K562 (cell line): ENCODE data around the gene SYS1. TPM values are rescaled to one million over a fixed set of nuclear protein-coding genes. Genes with fewer than 3 reads are reported as not detected.

Source experiments
- ASH1L ChIP-seq: fragments of 450-650 bp; IDR thresholded peaks from 2 replicates; pipeline ENCODE4 v1.6.1; 2018; ENCODE audit warnings: borderline replicate concordance, mild to moderate bottlenecking, low read depth; ENCODE audit not compliant: partially characterized antibody
- ATF1 ChIP-seq, 2 experiments: fragments of 450-650 bp in 1 of 2; IDR thresholded peaks; 2 replicates each; pipeline ENCODE4 v1.6.1; 2016; ENCODE audit warnings: missing compliant biosample characterization in 1 of 2, missing genetic modification characterization in 1 of 2
- BRD9 ChIP-seq: fragments of 450-650 bp; IDR thresholded peaks from 2 replicates; pipeline ENCODE4 v1.6.1; 2018; ENCODE audit warnings: low read depth; ENCODE audit not compliant: partially characterized antibody
- CBX1 ChIP-seq: sonication (generic); IDR thresholded peaks from 2 replicates; pipeline ENCODE4 v1.6.1; 2016; ENCODE audit warnings: antibody characterized with exemption, low read depth, mild to moderate bottlenecking
- CREB1 ChIP-seq, 2 experiments: sonication (generic) in 1 of 2; formaldehyde crosslinking in 1 of 2; IDR thresholded peaks; 2 replicates each; pipeline versions ENCODE4 v1.6.1 to v1.8.0; 2012 to 2022; ENCODE audit warnings: inconsistent platforms in 1 of 2, mild to moderate bottlenecking in 1 of 2, missing genetic modification reagents in 1 of 2, moderate library complexity in 1 of 2
- DPF2 ChIP-seq: fragments of 450-650 bp; IDR thresholded peaks from 2 replicates; pipeline ENCODE4 v1.6.1; 2016
- EHMT2 ChIP-seq: fragments of 450-650 bp; IDR thresholded peaks from 2 replicates; pipeline ENCODE4 v1.6.1; 2018; ENCODE audit warnings: antibody characterized with exemption
- HOXB6 ChIP-seq: fragments of 250-450 bp; sonication (Bioruptor Pico); IDR thresholded peaks from 2 replicates; pipeline ENCODE4 v1.5.1; 2022; ENCODE audit warnings: mild to moderate bottlenecking, borderline replicate concordance
- JUN ChIP-seq, 2 experiments: sonication (generic) in 1 of 2; formaldehyde crosslinking in 1 of 2; IDR thresholded peaks; 2 replicates each; pipeline versions ENCODE4 v1.6.1 to v1.8.0; 2012 to 2022; ENCODE audit warnings: borderline replicate concordance in 2 of 2, mild to moderate bottlenecking in 2 of 2, improper control_type of control experiment in 1 of 2, low read depth in 1 of 2, low read length in 1 of 2, missing genetic modification reagents in 1 of 2
- KHSRP ChIP-seq: fragments of 450-650 bp; IDR thresholded peaks from 2 replicates; pipeline ENCODE4 v1.6.1; 2017
- MNT ChIP-seq, 2 experiments: fragments of 450-650 bp; conservative IDR thresholded peaks; 2 replicates each; pipeline ENCODE4 v1.6.1; 2017; ENCODE audit warnings: mild to moderate bottlenecking in 2 of 2, moderate library complexity in 2 of 2
- RBBP5 ChIP-seq: fragments of 200-600 bp; sonication (generic); IDR thresholded peaks from 2 replicates; pipeline ENCODE4 v1.6.1; 2012; ENCODE audit warnings: borderline replicate concordance, mild to moderate bottlenecking, low read length, control low read depth, inconsistent platforms; ENCODE audit not compliant: insufficient read depth, poor library complexity, severe bottlenecking
- SMAD4 ChIP-seq: fragments of 250-450 bp; sonication (Bioruptor Pico); conservative IDR thresholded peaks from 2 replicates; pipeline ENCODE4 v1.8.0; 2021; ENCODE audit warnings: inconsistent platforms, mild to moderate bottlenecking, moderate library complexity
- SMARCB1 ChIP-seq: IDR thresholded peaks from 2 replicates; pipeline ENCODE4 v1.6.1; 2011; ENCODE audit warnings: improper control_type of control experiment, low read depth; ENCODE audit not compliant: insufficient read length
- TAF9B ChIP-seq: fragments of 450-650 bp; IDR thresholded peaks from 2 replicates; pipeline ENCODE4 v1.6.1; 2018; ENCODE audit warnings: mild to moderate bottlenecking; ENCODE audit not compliant: partially characterized antibody
- TFAP4 ChIP-seq: sonication (generic); formaldehyde crosslinking; IDR thresholded peaks from 2 replicates; pipeline ENCODE4 v1.8.0; 2022; ENCODE audit warnings: missing genetic modification reagents, mild to moderate bottlenecking, moderate library complexity, borderline replicate concordance
- TOE1 ChIP-seq, 2 experiments: fragments of 450-650 bp in 1 of 2; sonication (generic) in 1 of 2; formaldehyde crosslinking in 1 of 2; IDR thresholded peaks; 2 replicates each; pipeline versions ENCODE4 v1.7.1 to v1.8.0; 2016 to 2022; ENCODE audit warnings: borderline replicate concordance in 2 of 2, mild to moderate bottlenecking in 2 of 2, antibody characterized with exemption in 1 of 2, inconsistent platforms in 1 of 2, low read depth in 1 of 2, missing genetic modification reagents in 1 of 2, moderate library complexity in 1 of 2
- ZNF146 ChIP-seq: IDR thresholded peaks from one replicate; pipeline ENCODE4 v1.6.1; 2018; ENCODE audit warnings: missing compliant biosample characterization; ENCODE audit not compliant: unreplicated experiment
- ZNF263 ChIP-seq: sonication (generic); formaldehyde crosslinking; IDR thresholded peaks from 2 replicates; pipeline ENCODE4 v1.8.0; 2022; ENCODE audit warnings: mild to moderate bottlenecking, missing genetic modification reagents, borderline replicate concordance
- ZNF707 ChIP-seq: fragments of 250-450 bp; sonication (Bioruptor Pico); conservative IDR thresholded peaks from 2 replicates; pipeline ENCODE4 v1.8.0; 2022; ENCODE audit warnings: inconsistent platforms, mild to moderate bottlenecking, moderate library complexity
- polyA plus RNA-seq, 8 experiments: library from polyadenylated mRNA; depleted of rRNA in 4 of 8; stranded (reverse) in 5 of 8; unstranded in 3 of 8; fragments of >200 nt; fragmentation: Nextera tagmentation in 2 of 8; fragmentation: Illumina TruSeq in 1 of 8; extraction: Ambion mirVana in 2 of 8; extraction: Trizol in 1 of 8; gene quantifications; 2 replicates each; pipeline versions ENCODE4 v1.2.1 to v1.2.3, GENCODE V29; 2011 to 2014; ENCODE audit warnings: inconsistent platforms in 1 of 8, missing spikeins in 1 of 8
- total RNA-seq, 7 experiments: library from RNA; depleted of rRNA in 6 of 7; stranded (reverse); fragments of >200 nt in 6 of 7; fragmentation: Illumina TruSeq in 2 of 7; extraction: Trizol in 2 of 7; gene quantifications; 2 replicates each; pipeline versions ENCODE4 v1.2.1 to v1.2.3, GENCODE V29; 2011 to 2021; ENCODE audit warnings: low replicate concordance in 1 of 7

SYS1 gene
- total and polyA plus RNA-seq, 9 of the 15 experiments (the other 6 are each of a cell fraction or from before 2014, with no cell fraction given), result 11.1 to 25.2 (median 17.5) TPM

- TF ChIP-seq TFAP4 (CRISPR knock-in tag), result peak; percentile 62
- TF ChIP-seq CBX1, result 0 out of 2 replicates have a peak, but pooled peaks have one; percentile 35
- no peak for TF ChIP-seq SMAD4 (CRISPR knock-in tag)
- TF ChIP-seq JUN (IDR thresholded peaks at IDR 0.05; ENCODE audit: borderline replicate concordance, low read depth, low read length), result no peak
- TF ChIP-seq JUN (CRISPR knock-in tag; IDR thresholded peaks at IDR 0.05; ENCODE audit: borderline replicate concordance), result peak; percentile 21; the same call in 1 of the 2 replicates
- TF ChIP-seq ATF1 (CRISPR knock-in tag; IDR thresholded peaks at IDR 0.05), result no peak
- TF ChIP-seq ATF1 (tag; IDR thresholded peaks at IDR 0.05), result peak; percentile 90
- TF ChIP-seq TOE1 (IDR thresholded peaks at IDR 0.05; ENCODE audit: borderline replicate concordance), result peak; percentile 23; the same call in 1 of the 2 replicates
- no peak for TF ChIP-seq TOE1 (CRISPR knock-in tag; IDR thresholded peaks at IDR 0.05; ENCODE audit: borderline replicate concordance, low read depth)
- TF ChIP-seq ASH1L, result peak; percentile 43
- TF ChIP-seq SMARCB1, result no peak
- TF ChIP-seq MNT (conservative IDR thresholded peaks at IDR 0.05), result peak; percentile 79 to 92
- TF ChIP-seq RBBP5, result peak; percentile 96
- no peak for TF ChIP-seq ZNF263 (CRISPR knock-in tag)
- TF ChIP-seq CREB1 (IDR thresholded peaks at IDR 0.05), result peak; percentile 76
- TF ChIP-seq CREB1 (CRISPR knock-in tag; IDR thresholded peaks at IDR 0.05), result peak; percentile 54; the same call in 1 of the 2 replicates
- no peak for TF ChIP-seq ZNF707
- 0 out of 2 replicates have a peak, but pooled peaks have one; percentile 18 for TF ChIP-seq DPF2
- TF ChIP-seq KHSRP, result no peak
- TF ChIP-seq HOXB6 (CRISPR knock-in tag), result no peak
- no peak for TF ChIP-seq BRD9
- TF ChIP-seq EHMT2, result peak; percentile 67; the same call in 1 of the 2 replicates
- peak; percentile 70 for TF ChIP-seq TAF9B
- no peak for TF ChIP-seq ZNF146 (CRISPR knock-in tag)
Measured at GRCh38 chr20:45415822-45416637, 53.1 kb downstream of the SYS1 start, which contains the start of gene PIGT (continued).
